DND-41 (cell line): ENCODE results near the gene SH2B3.

Source experiments
- EZH2 ChIP-seq: IDR thresholded peaks from 3 replicates; pipeline ENCODE4 v1.6.1; 2012; ENCODE audit warnings: borderline replicate concordance, low read depth, mild to moderate bottlenecking, moderate library complexity, low read length, inconsistent platforms; ENCODE audit not compliant: severe bottlenecking
- TF ChIP-seq, protein P1 (sequence below): IDR thresholded peaks from 2 replicates; pipeline ENCODE4 v1.5.1; 2012; ENCODE audit warnings: borderline replicate concordance, low read length, moderate library complexity, mild to moderate bottlenecking; ENCODE audit not compliant: poor library complexity, severe bottlenecking; ENCODE audit errors: extremely low read depth

DNA sequence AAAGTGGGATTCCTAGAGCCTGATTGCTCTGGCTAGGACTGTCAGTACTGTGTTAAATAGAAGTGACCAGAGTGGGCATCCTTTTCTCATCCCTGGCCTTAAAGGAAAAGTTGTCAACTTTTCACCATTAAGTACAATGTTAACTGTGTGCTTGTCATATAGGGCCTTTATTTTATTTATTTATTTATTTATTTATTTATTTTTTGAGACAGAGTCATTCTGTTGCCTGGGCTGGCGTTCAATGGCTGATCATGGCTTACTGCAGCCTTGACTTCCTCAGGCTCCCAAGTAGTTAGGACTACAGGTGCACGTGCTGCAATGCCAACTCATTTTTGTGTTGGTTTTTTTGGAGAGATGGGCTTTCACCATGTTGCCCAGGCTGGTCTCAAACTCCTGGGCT, 11.6 kb downstream of the SH2B3 start:
- TF ChIP-seq, protein P1, sequence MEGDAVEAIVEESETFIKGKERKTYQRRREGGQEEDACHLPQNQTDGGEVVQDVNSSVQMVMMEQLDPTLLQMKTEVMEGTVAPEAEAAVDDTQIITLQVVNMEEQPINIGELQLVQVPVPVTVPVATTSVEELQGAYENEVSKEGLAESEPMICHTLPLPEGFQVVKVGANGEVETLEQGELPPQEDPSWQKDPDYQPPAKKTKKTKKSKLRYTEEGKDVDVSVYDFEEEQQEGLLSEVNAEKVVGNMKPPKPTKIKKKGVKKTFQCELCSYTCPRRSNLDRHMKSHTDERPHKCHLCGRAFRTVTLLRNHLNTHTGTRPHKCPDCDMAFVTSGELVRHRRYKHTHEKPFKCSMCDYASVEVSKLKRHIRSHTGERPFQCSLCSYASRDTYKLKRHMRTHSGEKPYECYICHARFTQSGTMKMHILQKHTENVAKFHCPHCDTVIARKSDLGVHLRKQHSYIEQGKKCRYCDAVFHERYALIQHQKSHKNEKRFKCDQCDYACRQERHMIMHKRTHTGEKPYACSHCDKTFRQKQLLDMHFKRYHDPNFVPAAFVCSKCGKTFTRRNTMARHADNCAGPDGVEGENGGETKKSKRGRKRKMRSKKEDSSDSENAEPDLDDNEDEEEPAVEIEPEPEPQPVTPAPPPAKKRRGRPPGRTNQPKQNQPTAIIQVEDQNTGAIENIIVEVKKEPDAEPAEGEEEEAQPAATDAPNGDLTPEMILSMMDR: no peak
- TF ChIP-seq EZH2: no peak
